ENCODE results near the gene DLG4.

DLG4 gene

DNA sequence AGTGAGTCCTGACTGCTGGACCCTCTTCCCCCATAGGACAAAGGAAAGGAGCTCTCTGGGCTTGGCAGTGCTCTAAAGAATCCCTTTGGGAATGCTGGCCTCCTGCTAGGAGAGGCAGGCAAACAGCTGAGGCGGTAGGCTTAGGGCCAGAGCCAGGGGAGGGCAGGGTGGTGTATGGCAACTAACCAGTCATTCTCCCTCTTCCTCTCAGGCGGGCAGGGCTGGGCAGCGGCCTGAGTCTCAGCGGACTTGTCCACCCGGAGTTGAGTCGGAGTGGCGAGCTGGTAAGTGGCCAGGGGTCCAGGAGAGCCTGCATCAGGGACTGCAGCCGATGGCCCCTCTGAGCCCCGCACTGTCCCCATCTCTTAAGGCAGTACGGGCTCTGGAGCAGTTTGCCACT lies 4.5 kb upstream of the DLG4 start:
- Histone ChIP-seq H3K79me2 (ENCODE audit: insufficient read depth, low read length) (no peaks in the 10 kb centered on the region), H3K4me3 (ENCODE audit: low read depth, low read length, poor library complexity, severe bottlenecking) (no peak overlapping the region), H3F3A (ENCODE audit: insufficient read depth, low read length) (no peaks in the 10 kb centered on the region; the same call in 1 of the 2 replicates), H3K36me3 (ENCODE audit: insufficient read depth, low read length) (peaks cover 77% of the 10 kb centered on the region), H3K9me3 (ENCODE audit: low read length) (no peaks in the 10 kb centered on the region), H3K4me1 (ENCODE audit: insufficient read depth, low read length, severe bottlenecking) (peaks cover 12% of the 10 kb centered on the region), H4K20me1 (ENCODE audit: insufficient read depth, low read length) (no peaks in the 10 kb centered on the region), H3K27me3 (ENCODE audit: insufficient read depth, low read length) (no peaks in the 10 kb centered on the region), H3K4me2 (ENCODE audit: low read length) (no peak overlapping the region), H3K27ac (ENCODE audit: low read depth, low read length, poor library complexity, severe bottlenecking) (no peak overlapping the region), H2AFZ (ENCODE audit: low read length) (no peak overlapping the region), H3K9me2 (ENCODE audit: low read depth, low read length) (no peaks in the 10 kb centered on the region), H3K9ac (ENCODE audit: low read length) (no peak overlapping the region)
- no peak for TF ChIP-seq EZH2 (IDR thresholded peaks at IDR 0.05; ENCODE audit: borderline replicate concordance, low read length)
- TF ChIP-seq, protein P1, sequence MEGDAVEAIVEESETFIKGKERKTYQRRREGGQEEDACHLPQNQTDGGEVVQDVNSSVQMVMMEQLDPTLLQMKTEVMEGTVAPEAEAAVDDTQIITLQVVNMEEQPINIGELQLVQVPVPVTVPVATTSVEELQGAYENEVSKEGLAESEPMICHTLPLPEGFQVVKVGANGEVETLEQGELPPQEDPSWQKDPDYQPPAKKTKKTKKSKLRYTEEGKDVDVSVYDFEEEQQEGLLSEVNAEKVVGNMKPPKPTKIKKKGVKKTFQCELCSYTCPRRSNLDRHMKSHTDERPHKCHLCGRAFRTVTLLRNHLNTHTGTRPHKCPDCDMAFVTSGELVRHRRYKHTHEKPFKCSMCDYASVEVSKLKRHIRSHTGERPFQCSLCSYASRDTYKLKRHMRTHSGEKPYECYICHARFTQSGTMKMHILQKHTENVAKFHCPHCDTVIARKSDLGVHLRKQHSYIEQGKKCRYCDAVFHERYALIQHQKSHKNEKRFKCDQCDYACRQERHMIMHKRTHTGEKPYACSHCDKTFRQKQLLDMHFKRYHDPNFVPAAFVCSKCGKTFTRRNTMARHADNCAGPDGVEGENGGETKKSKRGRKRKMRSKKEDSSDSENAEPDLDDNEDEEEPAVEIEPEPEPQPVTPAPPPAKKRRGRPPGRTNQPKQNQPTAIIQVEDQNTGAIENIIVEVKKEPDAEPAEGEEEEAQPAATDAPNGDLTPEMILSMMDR (IDR thresholded peaks at IDR 0.05; ENCODE audit: low read length): no peak

DNA sequence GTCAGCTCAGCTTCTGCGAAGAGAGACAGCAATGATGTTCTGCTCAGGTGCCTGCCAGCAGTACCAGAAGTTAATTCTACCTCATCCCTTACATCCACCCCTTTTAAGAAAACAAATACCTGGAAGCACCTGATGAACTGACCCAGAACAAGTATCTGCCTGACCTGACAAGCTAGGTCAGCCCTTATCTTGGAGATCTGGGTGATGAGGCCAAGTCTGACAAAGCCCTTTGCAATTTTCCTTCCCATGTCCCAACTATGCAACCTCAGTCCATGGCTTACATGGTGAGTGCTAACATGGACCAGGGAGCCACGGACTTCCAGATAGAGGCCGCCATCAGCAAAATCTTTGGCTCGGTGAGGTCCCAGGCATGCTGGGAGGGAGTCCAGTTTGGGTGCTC lies 3.7 kb upstream of the DLG4 start:
- H3K27me3 ChIP-seq (ENCODE audit: insufficient read depth, low read length): no peaks in the 10 kb centered on the region
- H3K4me1 ChIP-seq (ENCODE audit: insufficient read depth, low read length, severe bottlenecking): peaks cover 16% of the 10 kb centered on the region
- H3K27ac ChIP-seq (ENCODE audit: low read depth, low read length, poor library complexity, severe bottlenecking): no peak overlapping the region
- H3K36me3 ChIP-seq (ENCODE audit: insufficient read depth, low read length): peaks cover 70% of the 10 kb centered on the region
- no peaks in the 10 kb centered on the region for H3K9me2 ChIP-seq (ENCODE audit: low read depth, low read length)
- no peak overlapping the region for H3K4me2 ChIP-seq (ENCODE audit: low read length)
- no peaks in the 10 kb centered on the region; the same call in 1 of the 2 replicates for H3F3A ChIP-seq (ENCODE audit: insufficient read depth, low read length)
- no peak overlapping the region for H3K4me3 ChIP-seq (ENCODE audit: low read depth, low read length, poor library complexity, severe bottlenecking)
- no peaks in the 10 kb centered on the region for H4K20me1 ChIP-seq (ENCODE audit: insufficient read depth, low read length)
- H3K9me3 ChIP-seq (ENCODE audit: low read length): no peaks in the 10 kb centered on the region
- H2AFZ ChIP-seq (ENCODE audit: low read length): no peak overlapping the region
- H3K9ac ChIP-seq (ENCODE audit: low read length): no peak overlapping the region
- TF ChIP-seq, protein P1 (IDR thresholded peaks at IDR 0.05; ENCODE audit: low read length): no peak
- no peak for TF ChIP-seq EZH2 (IDR thresholded peaks at IDR 0.05; ENCODE audit: borderline replicate concordance, low read length)
- H3K79me2 ChIP-seq (ENCODE audit: insufficient read depth, low read length): no peaks in the 10 kb centered on the region

DNA sequence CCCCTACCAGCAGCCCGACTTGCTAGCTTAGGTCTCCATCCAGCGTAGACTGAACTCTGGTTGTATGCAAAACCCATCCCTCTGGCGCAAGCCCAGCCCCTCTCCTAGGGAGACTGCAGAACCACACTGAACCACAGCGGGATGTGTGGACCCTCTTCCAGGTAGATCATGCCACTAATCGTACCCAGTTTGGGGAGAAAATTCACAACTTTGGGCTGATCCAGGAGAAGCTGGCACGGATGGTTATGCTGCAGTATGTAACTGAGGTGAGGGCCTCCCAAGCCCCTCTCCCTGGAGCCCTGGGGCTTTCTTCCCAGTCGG lies 3.3 kb upstream of the DLG4 start:
- no peaks in the 10 kb centered on the region for H4K20me1 ChIP-seq (ENCODE audit: insufficient read depth, low read length)
- no peak for TF ChIP-seq EZH2 (IDR thresholded peaks at IDR 0.05; ENCODE audit: borderline replicate concordance, low read length)
- TF ChIP-seq, protein P1 (IDR thresholded peaks at IDR 0.05; ENCODE audit: low read length): no peak
- no peaks in the 10 kb centered on the region for H3K9me2 ChIP-seq (ENCODE audit: low read depth, low read length)
- no peaks in the 10 kb centered on the region for H3K27me3 ChIP-seq (ENCODE audit: insufficient read depth, low read length)
- H3K9ac ChIP-seq (ENCODE audit: low read length): no peak overlapping the region
- no peak overlapping the region for H3K27ac ChIP-seq (ENCODE audit: low read depth, low read length, poor library complexity, severe bottlenecking)
- H3K4me2 ChIP-seq (ENCODE audit: low read length): no peak overlapping the region
- H3K4me1 ChIP-seq (ENCODE audit: insufficient read depth, low read length, severe bottlenecking): peaks cover 18% of the 10 kb centered on the region
- peaks cover 65% of the 10 kb centered on the region for H3K36me3 ChIP-seq (ENCODE audit: insufficient read depth, low read length)
- no peaks in the 10 kb centered on the region for H3K79me2 ChIP-seq (ENCODE audit: insufficient read depth, low read length)
- no peaks in the 10 kb centered on the region; the same call in 1 of the 2 replicates for H3F3A ChIP-seq (ENCODE audit: insufficient read depth, low read length)
- no peaks in the 10 kb centered on the region for H3K9me3 ChIP-seq (ENCODE audit: low read length)
- H3K4me3 ChIP-seq (ENCODE audit: low read depth, low read length, poor library complexity, severe bottlenecking): no peak overlapping the region
- H2AFZ ChIP-seq (ENCODE audit: low read length): no peak overlapping the region

Data from OCI-LY1 (cell line).